GM06990 (cell line): Measurements from ENCODE around the gene REXO1.

Source experiments
- DNase-seq: peaks from one replicate; pipeline ENCODE4 v3.0.0-alpha.2; 2011; ENCODE audit not compliant: insufficient read length; ENCODE audit errors: extremely low read depth
- H3K27me3 ChIP-seq: replicated peaks from 2 replicates; pipeline ENCODE4 v1.6.0; 2011; ENCODE audit warnings: low read length; ENCODE audit not compliant: control insufficient read depth, insufficient read depth
- H3K36me3 ChIP-seq: 2 replicates; pipeline ENCODE4 v1.5.1; 2011; ENCODE audit warnings: low read length; ENCODE audit not compliant: control insufficient read depth, insufficient read depth
- H3K4me3 ChIP-seq: replicated peaks from 2 replicates; pipeline ENCODE4 v1.5.1; 2011; ENCODE audit warnings: low read depth, mild to moderate bottlenecking, control low read depth, low read length
- TF ChIP-seq, protein P1 (sequence below): IDR thresholded peaks from 2 replicates; pipeline ENCODE4 v1.5.1; 2011; ENCODE audit warnings: low read length, control low read depth, mild to moderate bottlenecking, inconsistent platforms; ENCODE audit not compliant: insufficient read depth, poor library complexity, severe bottlenecking

REXO1 gene

DNA sequence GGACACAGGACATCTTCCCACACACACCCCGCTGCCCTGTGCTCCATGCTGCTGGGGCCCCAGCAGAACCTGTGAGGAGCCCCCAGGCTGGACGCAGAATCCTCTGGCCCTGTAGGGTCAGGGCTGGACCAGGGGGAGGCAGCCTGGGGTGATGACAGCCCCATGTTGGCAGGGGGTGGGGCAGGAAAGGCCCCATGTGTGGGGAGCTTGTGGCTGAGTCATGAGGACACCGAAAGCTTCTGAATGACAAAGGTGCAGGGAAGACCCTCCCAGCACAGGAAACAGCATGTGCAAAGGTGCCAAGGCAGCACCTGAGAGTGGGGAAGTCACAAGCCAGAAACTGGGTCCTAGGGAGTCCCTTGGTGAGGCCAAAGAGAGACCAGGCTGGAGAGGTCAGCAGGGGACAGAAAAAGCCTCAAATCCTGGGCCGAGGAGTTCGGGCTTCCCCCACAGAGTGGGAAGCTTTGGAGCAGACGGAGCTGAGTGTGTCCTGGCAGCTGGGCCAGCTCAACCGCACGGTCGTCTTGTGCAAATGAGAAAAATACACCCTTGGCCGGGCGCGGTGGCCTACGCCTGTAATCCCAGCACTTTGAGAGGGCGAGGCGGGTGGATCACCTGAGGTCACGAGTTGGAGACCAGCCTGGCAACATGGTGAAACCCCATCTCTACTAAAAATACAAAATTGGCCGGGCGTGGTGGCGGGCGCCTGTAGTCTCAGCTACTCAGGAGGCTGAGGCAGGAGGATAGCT is 53.7 kb downstream of the REXO1 start:
- DNase-seq: no peak
- TF ChIP-seq, protein P1, sequence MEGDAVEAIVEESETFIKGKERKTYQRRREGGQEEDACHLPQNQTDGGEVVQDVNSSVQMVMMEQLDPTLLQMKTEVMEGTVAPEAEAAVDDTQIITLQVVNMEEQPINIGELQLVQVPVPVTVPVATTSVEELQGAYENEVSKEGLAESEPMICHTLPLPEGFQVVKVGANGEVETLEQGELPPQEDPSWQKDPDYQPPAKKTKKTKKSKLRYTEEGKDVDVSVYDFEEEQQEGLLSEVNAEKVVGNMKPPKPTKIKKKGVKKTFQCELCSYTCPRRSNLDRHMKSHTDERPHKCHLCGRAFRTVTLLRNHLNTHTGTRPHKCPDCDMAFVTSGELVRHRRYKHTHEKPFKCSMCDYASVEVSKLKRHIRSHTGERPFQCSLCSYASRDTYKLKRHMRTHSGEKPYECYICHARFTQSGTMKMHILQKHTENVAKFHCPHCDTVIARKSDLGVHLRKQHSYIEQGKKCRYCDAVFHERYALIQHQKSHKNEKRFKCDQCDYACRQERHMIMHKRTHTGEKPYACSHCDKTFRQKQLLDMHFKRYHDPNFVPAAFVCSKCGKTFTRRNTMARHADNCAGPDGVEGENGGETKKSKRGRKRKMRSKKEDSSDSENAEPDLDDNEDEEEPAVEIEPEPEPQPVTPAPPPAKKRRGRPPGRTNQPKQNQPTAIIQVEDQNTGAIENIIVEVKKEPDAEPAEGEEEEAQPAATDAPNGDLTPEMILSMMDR: no peak
- H3K36me3 ChIP-seq: no peaks in the 10 kb centered on the region
- H3K27me3 ChIP-seq: no peaks in the 10 kb centered on the region
- no peak overlapping the region for H3K4me3 ChIP-seq

DNA sequence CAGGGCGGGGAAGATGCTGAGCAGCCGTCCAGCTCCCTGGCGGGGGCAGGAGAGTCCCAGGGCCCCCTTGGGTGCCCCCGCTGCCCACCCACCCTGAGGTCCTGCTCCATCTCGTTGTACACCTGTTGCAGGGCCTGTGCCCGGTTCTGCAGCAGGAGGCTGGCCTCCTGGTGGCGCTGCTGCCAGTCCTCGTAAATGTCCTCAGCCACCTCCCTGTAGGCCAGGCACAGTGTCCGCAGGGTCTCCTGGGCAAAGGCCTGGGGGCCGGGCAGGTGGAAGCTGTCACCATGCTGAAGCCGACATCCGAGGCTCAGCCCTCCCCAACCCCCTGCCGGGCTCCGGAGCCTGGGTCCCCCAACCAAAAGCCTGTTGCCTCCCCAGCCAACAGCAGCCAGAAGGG is 56.4 kb downstream of the REXO1 start:
- DNase-seq: no peak
- Histone ChIP-seq H3K36me3 (no peaks in the 10 kb centered on the region), H3K4me3 (no peak overlapping the region), H3K27me3 (no peaks in the 10 kb centered on the region; the same call in 1 of the 2 replicates)
- TF ChIP-seq, protein P1: no peak

DNA sequence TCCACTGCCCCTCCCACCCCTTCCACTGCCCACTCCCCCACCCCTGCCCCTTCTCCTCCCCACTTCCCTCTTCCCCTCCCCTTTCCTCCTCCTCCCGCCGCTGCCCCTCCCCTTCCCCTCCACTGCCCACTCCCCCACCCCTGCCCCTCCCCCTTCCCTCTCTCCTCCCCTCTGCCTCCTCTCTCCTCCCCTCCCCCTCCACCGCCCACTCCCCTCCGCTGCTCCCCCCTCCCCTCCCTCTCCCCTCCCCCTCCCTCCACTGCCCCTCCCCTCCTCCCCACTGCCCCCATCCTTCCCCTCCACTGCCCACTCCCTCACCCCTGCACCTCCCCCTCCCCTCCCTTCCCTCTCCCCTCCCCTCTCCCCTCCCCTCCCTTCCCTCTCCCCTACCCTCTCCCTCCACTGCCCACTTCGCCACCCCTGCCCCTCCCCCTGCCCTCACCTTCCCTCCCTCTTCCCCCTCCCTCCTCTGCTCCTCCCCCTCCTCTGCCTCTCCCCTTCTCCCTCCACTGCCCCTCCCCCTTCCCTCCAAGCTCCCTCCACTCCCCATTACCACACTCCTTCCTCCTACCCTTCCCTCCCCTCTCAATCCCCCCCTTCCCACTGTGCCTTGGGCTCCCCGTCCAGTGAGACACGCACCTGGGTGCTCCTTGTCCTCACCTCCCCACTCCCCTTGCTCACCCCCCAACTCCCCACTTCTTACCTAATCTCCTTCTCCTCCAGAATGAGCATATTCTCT is 58.1 kb downstream of the REXO1 start:
- Histone ChIP-seq H3K36me3 (no peaks in the 10 kb centered on the region), H3K4me3 (no peak overlapping the region), H3K27me3 (no peaks in the 10 kb centered on the region; the same call in 1 of the 2 replicates)
- DNase-seq: no peak
- TF ChIP-seq, protein P1: no peak

DNA sequence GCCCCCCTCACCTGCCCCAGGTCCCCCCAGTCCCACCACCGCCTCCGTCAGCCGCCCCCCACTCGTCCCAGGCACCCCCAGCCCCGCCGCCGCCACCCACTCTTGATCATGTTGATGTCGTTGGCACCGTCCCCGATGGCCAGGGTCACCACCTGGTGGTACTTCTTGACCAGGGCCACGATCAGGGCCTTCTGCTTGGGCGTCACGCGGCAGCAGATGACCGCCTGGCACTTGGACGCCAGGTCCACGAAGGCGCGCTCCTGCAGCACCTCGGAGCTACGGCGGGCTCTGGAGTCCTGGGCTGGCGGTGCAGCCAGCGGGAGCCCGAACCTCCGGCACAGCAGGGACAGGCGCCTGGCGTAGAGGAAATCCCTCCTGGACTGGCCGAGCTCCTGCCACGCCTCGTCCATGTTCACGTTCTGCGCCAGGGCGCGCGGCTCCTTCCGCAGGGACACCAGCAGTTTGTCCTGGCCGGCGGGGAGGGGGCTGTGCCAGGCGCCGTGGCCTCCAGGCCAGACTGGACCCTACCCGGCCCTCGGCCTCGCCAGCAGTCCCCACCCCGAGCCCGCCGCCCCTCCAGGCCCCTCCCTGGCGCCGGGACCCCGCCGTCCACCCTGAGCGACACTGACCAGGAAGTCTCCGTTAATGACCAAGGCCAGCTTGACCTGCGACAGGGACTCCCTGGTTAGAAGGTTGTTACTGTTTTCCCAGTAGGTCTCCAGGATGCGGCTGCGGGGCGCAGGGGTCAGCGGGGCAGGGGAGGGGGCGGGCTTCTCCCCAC is 58.8 kb downstream of the REXO1 start:
- TF ChIP-seq, protein P1: no peak
- H3K27me3 ChIP-seq: no peaks in the 10 kb centered on the region; the same call in 1 of the 2 replicates
- DNase-seq: no peak
- H3K36me3 ChIP-seq: no peaks in the 10 kb centered on the region
- no peak overlapping the region for H3K4me3 ChIP-seq

DNA sequence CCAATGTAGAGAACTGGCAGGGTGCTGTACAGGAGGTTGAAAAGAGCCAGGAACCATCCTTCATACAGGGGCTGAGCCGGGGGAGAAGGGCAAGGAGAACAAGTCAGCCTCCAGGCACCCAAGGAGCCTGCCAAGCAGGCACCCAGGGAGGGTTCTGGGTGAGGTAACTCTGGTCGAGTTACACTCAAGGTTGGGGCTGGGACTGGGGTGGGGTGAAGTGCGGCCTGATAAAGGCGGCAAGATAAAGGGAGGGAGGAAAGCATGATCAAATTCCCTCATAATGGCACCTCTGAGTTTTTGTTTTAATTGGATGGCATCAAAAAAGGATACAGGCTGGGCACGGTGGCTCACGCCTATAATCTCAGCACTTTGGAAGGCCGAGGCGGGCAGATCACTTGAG is 61.2 kb downstream of the REXO1 start:
- Histone ChIP-seq H3K27me3 (no peaks in the 10 kb centered on the region; the same call in 1 of the 2 replicates), H3K36me3 (no peaks in the 10 kb centered on the region), H3K4me3 (no peak overlapping the region)
- TF ChIP-seq, protein P1: no peak
- no peak for DNase-seq
